Endothelial cell of hepatic sinusoid (primary cell): ENCODE measurements around the gene TAS2R14.

ENCODE experiments used
- in situ Hi-C: cut with HindIII; loops from 2 replicates; pipeline ENCODE4 v1.10.0; 2017; ENCODE audit warnings: low sequenced_read_pairs

Gene TAS2R14

GRCh38 chr12:10909462-10909861, 29.6 kb downstream of the TAS2R14 start, which contains the start of gene TAS2R13:
TAS2R13 (minus strand) TSS chr12:10909562; CDS start chr12:10909298, 264 bp downstream.
- in situ Hi-C loops = no loop called here

- in situ Hi-C loops = no loop called here
Measured at GRCh38 chr12:10904686-10905085, 34.4 kb downstream of the TAS2R14 start.

GRCh38 chr12:10901427-10901826, 37.6 kb downstream of the TAS2R14 start:
- in situ Hi-C loops = no loop called here

- in situ Hi-C loops = no loop called here
Measured at GRCh38 chr12:10900972-10901371, 38.1 kb downstream of the TAS2R14 start.

- in situ Hi-C loops = no loop called here
Measured at GRCh38 chr12:10900530-10900929, 38.5 kb downstream of the TAS2R14 start.

GRCh38 chr12:10896854-10897253, 42.2 kb downstream of the TAS2R14 start:
- in situ Hi-C loops = no loop called here

- in situ Hi-C loops = loop anchor here (5.0 kb wide), 1 partner anchor 100 kb away; no protein-coding TSS in a partner anchor
Measured at GRCh38 chr12:10891937-10892336, 47.1 kb downstream of the TAS2R14 start.

- in situ Hi-C loops = no loop called here
Measured at GRCh38 chr12:10889226-10889625, 49.8 kb downstream of the TAS2R14 start.
